BLaER1 treated with 17β-estradiol and CSF1 and Interleukin-3, amounts not matched to agents 10 nM and 100 nM (cell line): ENCODE measurements around the gene LCN1.
"Not testable (repeated sequence)": the region's sequence is repeated elsewhere in the genome, so short reads cannot be mapped to it uniquely, and the experiment has no call there.

ENCODE experiments used
- H3K27ac ChIP-seq, 11 experiments: shearing (Covaris generic); formaldehyde crosslinking; 2 replicates each; pipeline ENCODE4 v1.8.1; 2022
- H3K27me3 ChIP-seq, 11 experiments: shearing (Covaris generic); formaldehyde crosslinking; 2 replicates each; pipeline ENCODE4 v1.8.1; 2022
- H3K36me3 ChIP-seq, 11 experiments: shearing (Covaris generic); formaldehyde crosslinking; 2 replicates each; pipeline ENCODE4 v1.8.1; 2022
- H3K4me1 ChIP-seq, 10 experiments: shearing (Covaris generic); formaldehyde crosslinking; 2 replicates each; pipeline ENCODE4 v1.8.1; 2022
- H3K4me2 ChIP-seq, 11 experiments: shearing (Covaris generic); formaldehyde crosslinking; 2 replicates each; pipeline ENCODE4 v1.8.1; 2022
- H3K4me3 ChIP-seq, 10 experiments: shearing (Covaris generic); formaldehyde crosslinking; 2 replicates each; pipeline ENCODE4 v1.8.1; 2022
- H3K9ac ChIP-seq, 11 experiments: shearing (Covaris generic); formaldehyde crosslinking; 2 replicates each; pipeline ENCODE4 v1.8.1; 2022
- H3K9me3 ChIP-seq, 11 experiments: shearing (Covaris generic); formaldehyde crosslinking; replicated peaks in 1 of 11; 2 replicates each; pipeline ENCODE4 v1.8.1; 2022
- H4K20me1 ChIP-seq, 11 experiments: shearing (Covaris generic); formaldehyde crosslinking; 2 replicates each; pipeline ENCODE4 v1.8.1; 2022
- Cebpa-rat ChIP-seq, 11 experiments: shearing (Covaris generic); IDR thresholded peaks; 2 replicates each; pipeline ENCODE4 v1.8.1; 2022

The LCN1 gene

GRCh38 chr9:135522931-135523330, 1.7 kb downstream of the LCN1 start:
- Histone ChIP-seq H4K20me1 (peaks cover 0 to 6% (median 0%) of the 10 kb centered on the region in 11 experiments; a peak in 2 of 22 replicates), H3K9ac (no peak overlapping the region), H3K36me3 (no peaks in the 10 kb centered on the region), H3K9me3 (peaks cover 0 to 8% (median 0%) of the 10 kb centered on the region in 11 experiments; a peak in 5 of 22 replicates), H3K4me1 (peaks cover 0 to 24% (median 15%) of the 10 kb centered on the region in 10 experiments; a peak in 17 of 20 replicates), H3K4me2 (peak overlapping the region in 8 of 11 experiments; percentile 59 to 79 (median 64); a peak in 15 of 22 replicates), H3K27me3 (0 out of 22 replicates have a peak, but pooled peaks cover 0 to 6% (median 0%) of the 10 kb centered on the region in 11 experiments), H3K4me3 (no peak overlapping the region), H3K27ac (no peak overlapping the region)
- no peak for TF ChIP-seq Cebpa-rat (IDR thresholded peaks at IDR 0.05)

- no peak overlapping the region for H3K9ac ChIP-seq
- no peak overlapping the region for H3K27ac ChIP-seq
- no peaks in the 10 kb centered on the region for H3K36me3 ChIP-seq
- peaks cover 0 to 24% (median 15%) of the 10 kb centered on the region in 10 experiments; a peak in 17 of 20 replicates for H3K4me1 ChIP-seq
- peaks cover 0 to 6% (median 0%) of the 10 kb centered on the region in 11 experiments; a peak in 2 of 22 replicates for H4K20me1 ChIP-seq
- no peak overlapping the region for H3K4me3 ChIP-seq
- H3K9me3 ChIP-seq: peaks cover 0 to 8% (median 0%) of the 10 kb centered on the region in 11 experiments; a peak in 5 of 22 replicates
- 0 out of 22 replicates have a peak, but pooled peaks cover 0 to under 1% (median 0%) of the 10 kb centered on the region in 11 experiments for H3K27me3 ChIP-seq
- H3K4me2 ChIP-seq: peak overlapping the region in 3 of 11 experiments; percentile 63 to 72 (median 71); a peak in 4 of 22 replicates
- TF ChIP-seq Cebpa-rat (IDR thresholded peaks at IDR 0.05): no peak
Measured at GRCh38 chr9:135523521-135524129, 2.4 kb downstream of the LCN1 start.

DNA sequence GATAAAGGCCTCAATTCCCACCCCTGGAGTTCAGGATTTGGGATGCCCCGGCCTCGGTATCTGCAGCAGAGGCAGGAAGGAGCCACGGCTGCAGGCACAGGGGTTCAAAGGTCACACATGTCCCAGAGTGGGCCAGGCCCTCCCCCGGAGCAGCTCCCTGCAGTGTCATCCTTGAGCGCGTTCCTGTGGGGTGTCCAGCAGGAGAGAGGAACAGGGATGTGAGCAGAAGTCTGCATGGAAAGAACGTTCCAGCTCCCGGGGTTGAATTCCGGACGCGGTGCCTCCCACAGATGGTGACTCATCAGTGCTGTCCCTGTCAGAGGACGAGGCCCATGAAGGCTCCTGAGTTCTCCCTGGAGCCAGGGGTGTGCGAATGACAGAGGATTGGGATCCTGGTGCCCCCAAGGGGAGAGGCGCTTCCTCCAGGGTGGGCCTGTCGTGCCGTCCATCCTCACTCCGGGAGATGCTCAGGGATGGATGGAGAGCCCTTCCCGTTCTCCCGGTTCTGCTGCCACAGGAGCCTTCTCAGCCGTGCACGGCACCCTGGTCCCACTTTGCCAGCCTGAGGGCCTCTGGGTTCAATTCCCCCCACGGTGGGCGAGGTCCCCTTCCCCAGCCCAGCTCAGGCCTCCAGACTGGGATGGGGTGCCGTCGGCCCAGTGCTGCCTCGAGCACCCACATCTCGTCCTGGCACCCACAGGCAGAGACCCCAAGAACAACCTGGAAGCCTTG, 3.1 kb downstream of the LCN1 start:
- Histone ChIP-seq H3K9ac (no peak overlapping the region), H4K20me1 (peaks cover 0 to 6% (median 0%) of the 10 kb centered on the region in 11 experiments; a peak in 2 of 22 replicates), H3K4me3 (no peak overlapping the region), H3K9me3 (peaks cover 0 to 9% (median under 1%) of the 10 kb centered on the region in 11 experiments; a peak in 8 of 22 replicates), H3K27me3 (no peaks in the 10 kb centered on the region), H3K36me3 (no peaks in the 10 kb centered on the region), H3K4me2 (no peak overlapping the region), H3K27ac (no peak overlapping the region), H3K4me1 (peaks cover 0 to 24% (median 15%) of the 10 kb centered on the region in 10 experiments; a peak in 17 of 20 replicates)
- TF ChIP-seq Cebpa-rat (IDR thresholded peaks at IDR 0.05): no peak

DNA sequence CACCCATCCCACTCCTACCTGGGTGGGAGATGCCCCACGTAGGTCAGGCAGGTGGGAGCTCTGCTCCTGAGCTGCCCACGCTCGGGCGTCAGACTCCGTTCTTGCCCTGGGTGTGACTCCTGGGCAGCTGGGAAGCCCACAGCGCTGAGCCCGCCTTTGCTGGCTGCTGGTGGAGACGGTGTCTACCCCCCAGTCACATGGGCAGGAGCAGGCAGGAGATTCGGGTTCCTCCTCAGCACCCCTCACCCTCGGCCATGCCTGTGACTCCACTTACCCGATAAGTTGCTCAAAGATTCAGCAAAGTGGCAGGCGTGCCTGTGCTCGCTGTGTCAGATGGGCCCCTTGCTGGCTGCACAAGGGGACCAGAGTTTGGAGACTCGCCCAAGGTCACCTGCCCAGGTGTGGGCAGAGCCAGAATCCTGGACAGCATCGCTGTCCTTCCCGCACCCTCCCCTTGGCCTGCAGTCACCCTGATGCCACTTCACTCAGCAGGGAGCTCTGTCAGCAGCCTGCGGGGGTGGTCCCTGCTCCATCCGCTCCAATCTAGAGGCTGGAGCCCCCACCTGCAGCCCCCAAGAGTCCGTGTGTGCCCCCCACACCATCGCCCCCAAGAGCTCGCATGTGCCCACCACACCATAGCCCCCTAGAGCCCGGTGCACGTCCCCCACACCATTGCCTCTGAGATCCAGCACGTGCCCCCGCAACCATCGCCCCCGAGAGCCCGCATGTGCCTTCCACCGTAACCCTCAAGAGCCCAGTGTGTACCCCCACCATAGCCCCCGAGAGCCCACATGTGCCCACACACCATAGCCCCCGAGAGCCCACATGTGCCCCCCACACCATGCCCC, 4.2 kb downstream of the LCN1 start:
- no peaks in the 10 kb centered on the region for H3K27me3 ChIP-seq
- no peaks in the 10 kb centered on the region for H3K36me3 ChIP-seq
- H3K4me2 ChIP-seq: no peak overlapping the region
- no peak overlapping the region for H3K9ac ChIP-seq
- peaks cover 0 to 6% (median 0%) of the 10 kb centered on the region in 11 experiments; a peak in 2 of 22 replicates for H4K20me1 ChIP-seq
- H3K4me1 ChIP-seq: peaks cover 0 to 24% (median 15%) of the 10 kb centered on the region in 10 experiments; a peak in 17 of 20 replicates
- H3K27ac ChIP-seq: no peak overlapping the region
- H3K4me3 ChIP-seq: no peak overlapping the region
- H3K9me3 ChIP-seq: peaks cover 0 to 19% (median 8%) of the 10 kb centered on the region in 11 experiments; a peak in 10 of 22 replicates
- TF ChIP-seq Cebpa-rat (IDR thresholded peaks at IDR 0.05): no peak

DNA sequence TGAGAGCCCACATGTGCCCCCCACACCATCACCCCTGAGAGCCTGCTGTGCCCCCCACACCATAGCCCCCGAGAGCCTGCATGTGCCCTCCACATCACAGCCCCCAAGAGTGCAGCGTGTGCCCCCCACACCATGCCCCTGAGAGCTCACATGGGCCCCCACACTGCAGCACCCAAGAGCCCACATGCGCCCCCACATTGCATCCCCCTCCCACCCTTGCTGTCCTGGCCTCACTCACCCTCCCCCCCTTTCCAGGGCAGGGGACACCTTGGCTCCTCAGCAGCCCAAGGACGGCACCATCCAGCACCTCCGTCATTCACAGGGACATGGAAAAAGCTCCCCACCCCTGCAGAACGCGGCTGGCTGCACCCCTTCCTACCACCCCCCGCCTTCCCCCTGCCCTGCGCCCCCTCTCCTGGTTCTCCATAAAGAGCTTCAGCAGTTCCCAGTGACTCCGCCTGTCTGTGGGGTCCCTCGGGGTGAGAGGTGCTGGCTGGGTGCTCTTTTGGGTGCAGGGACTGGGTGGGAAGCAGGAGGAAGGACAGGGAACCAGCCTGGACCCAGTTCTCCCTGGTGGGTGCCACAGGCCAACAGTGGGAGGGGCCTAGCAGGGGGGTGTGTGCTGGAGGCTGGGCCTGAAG, 5.0 kb downstream of the LCN1 start:
- peaks cover 0 to 19% (median 8%) of the 10 kb centered on the region in 11 experiments; a peak in 10 of 22 replicates for H3K9me3 ChIP-seq
- no peak overlapping the region for H3K4me3 ChIP-seq
- no peak overlapping the region for H3K9ac ChIP-seq
- H3K27ac ChIP-seq: no peak overlapping the region
- no peaks in the 10 kb centered on the region for H3K27me3 ChIP-seq
- no peaks in the 10 kb centered on the region for H3K36me3 ChIP-seq
- TF ChIP-seq Cebpa-rat (IDR thresholded peaks at IDR 0.05): no peak
- H3K4me1 ChIP-seq: peaks cover 0 to 24% (median 15%) of the 10 kb centered on the region in 10 experiments; a peak in 17 of 20 replicates
- H3K4me2 ChIP-seq: no peak overlapping the region
- peaks cover 0 to 6% (median 0%) of the 10 kb centered on the region in 11 experiments; a peak in 2 of 22 replicates for H4K20me1 ChIP-seq

DNA sequence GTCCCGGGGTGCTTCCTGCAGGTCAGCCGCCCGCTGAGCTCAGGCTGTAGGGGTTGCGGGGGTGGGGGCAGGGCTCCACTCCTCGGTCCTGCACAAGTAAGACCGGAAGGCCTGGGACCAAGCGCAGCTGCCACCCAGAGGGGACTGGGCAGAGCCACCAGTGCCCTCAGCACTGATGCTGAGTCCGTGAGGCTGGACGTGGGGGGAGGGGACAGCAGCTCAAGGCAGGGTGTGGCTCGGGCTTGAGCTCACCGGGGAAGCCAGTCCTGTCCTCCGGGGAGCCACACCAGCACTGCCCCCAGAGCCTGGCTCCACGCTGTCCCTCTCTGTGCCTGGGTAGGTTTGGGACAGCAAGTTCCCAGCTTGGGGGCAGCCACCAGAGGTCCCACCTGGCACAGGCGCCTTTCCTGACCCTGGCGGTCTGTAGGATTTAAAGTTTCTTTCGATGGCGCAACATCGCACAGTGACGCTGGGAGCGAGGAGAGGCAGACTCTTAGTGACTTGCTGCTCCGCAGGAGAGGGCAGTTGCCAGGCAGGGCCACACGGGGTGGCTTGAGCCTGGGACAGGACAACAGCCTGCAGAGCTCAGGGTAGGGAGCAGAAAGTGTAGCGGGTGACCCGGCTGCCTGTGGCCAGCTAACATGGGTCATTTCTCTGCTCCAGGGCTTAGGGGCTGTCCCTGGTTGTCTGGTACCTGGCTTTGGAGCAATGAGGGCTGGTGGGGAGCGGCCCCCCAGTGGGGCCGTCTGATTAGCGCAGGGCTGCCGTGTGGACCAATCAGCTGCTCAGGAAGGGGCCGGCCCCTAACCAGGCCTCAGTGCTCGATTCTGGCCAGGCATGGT, 5.7 kb downstream of the LCN1 start:
- H3K9me3 ChIP-seq: peaks cover 0 to 19% (median 8%) of the 10 kb centered on the region in 11 experiments; a peak in 10 of 22 replicates
- H3K36me3 ChIP-seq: no peaks in the 10 kb centered on the region
- no peak; a peak in 1 of 22 replicates for TF ChIP-seq Cebpa-rat (IDR thresholded peaks at IDR 0.05)
- H3K27ac ChIP-seq: no peak overlapping the region
- H3K4me1 ChIP-seq: peaks cover 0 to 23% (median 15%) of the 10 kb centered on the region in 10 experiments; a peak in 17 of 20 replicates
- no peak overlapping the region for H3K4me3 ChIP-seq
- H3K27me3 ChIP-seq: no peaks in the 10 kb centered on the region
- H3K4me2 ChIP-seq: no peak overlapping the region
- H4K20me1 ChIP-seq: peaks cover 0 to 6% (median 0%) of the 10 kb centered on the region in 11 experiments; a peak in 2 of 22 replicates
- no peak overlapping the region for H3K9ac ChIP-seq

GRCh38 chr9:135528842-135529435, 7.7 kb downstream of the LCN1 start:
- H3K9me3 ChIP-seq: peaks cover 0 to 19% (median 8%) of the 10 kb centered on the region in 11 experiments; a peak in 10 of 22 replicates
- not testable (repeated sequence) for H3K4me2 ChIP-seq, H4K20me1 ChIP-seq, H3K4me3 ChIP-seq, H3K27ac ChIP-seq, H3K36me3 ChIP-seq, H3K9ac ChIP-seq
- peaks cover 5 to 11% (median 8%) of the 10 kb centered on the region in 11 experiments; a peak in 20 of 22 replicates for H3K27me3 ChIP-seq
- H3K4me1 ChIP-seq: peaks cover 4 to 12% (median 6%) of the 10 kb centered on the region in 10 experiments; a peak in 18 of 20 replicates
